Measurements from ENCODE around the gene MRAS. TPM values are rescaled to one million over a fixed set of nuclear protein-coding genes. Genes with fewer than 3 reads are reported as not detected.

MRAS gene
- total and polyA plus RNA-seq, 4 donors = 12.6 to 28.7 (median 22.3) TPM

DNA sequence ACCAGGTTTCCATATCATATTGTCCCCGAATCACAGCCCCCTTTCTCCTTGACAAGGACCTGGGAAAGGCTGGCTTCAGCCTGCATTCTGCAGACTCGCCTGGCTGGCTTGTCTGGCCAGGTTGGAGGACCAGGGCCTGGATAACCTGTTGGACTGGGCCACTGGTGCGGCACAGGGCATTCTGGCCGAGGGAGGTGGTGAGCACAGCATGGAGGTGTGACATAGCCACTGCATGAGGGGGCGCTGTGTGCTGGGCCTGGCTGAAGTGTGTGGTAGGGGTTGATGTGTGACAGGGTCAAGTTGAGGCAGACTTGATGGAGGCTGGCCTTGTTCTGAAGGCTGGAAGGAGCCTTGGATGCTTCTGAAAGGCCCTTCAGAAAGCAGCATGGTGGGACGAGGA, 88.9 kb downstream of the MRAS start:
- Histone ChIP-seq H3K4me3 (no peak overlapping the region), H3K4me1 (ENCODE audit: control insufficient read depth in 5 of 5, insufficient read depth in 5 of 5, low read length in 5 of 5) (peaks cover 0 to 32% (median 21%) of the 10 kb centered on the region in 5 donors)
- DNase-seq = no peak

DNA sequence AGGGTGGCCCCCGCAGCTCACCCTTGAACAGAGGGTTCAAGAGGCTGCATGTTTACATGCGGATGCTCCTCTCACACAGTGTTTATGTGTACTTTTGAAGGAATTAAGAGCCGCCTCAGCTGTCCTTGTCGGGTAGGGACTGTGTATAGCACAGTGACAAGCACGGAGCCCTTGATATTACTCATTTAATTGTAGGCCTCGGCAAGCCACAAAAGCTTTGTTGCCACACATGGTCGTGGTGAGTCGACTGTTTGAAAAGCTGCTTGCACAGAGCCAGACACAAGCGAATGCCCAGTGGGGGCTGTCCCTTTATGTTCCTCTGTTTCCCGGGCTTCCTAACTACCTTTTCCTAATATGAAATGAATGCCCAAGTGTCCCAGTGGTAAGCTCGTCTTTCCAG, 90.5 kb downstream of the MRAS start:
- Histone ChIP-seq H3K4me3 (no peak overlapping the region), H3K27me3 (ENCODE audit: control insufficient read depth in 3 of 3, insufficient read depth in 3 of 3, low read length in 2 of 3) (peaks cover 0 to 24% (median 22%) of the 10 kb centered on the region in 3 donors), H3K27ac (ENCODE audit: low read depth in 1 of 2, low read length in 1 of 2) (no peak overlapping the region), H3K36me3 (ENCODE audit: control insufficient read depth in 4 of 4, insufficient read depth in 4 of 4, low read length in 4 of 4) (no peaks in the 10 kb centered on the region), H3K9me3 (ENCODE audit: control insufficient read depth in 4 of 4, insufficient read depth in 3 of 4, low read length in 3 of 4) (no peaks in the 10 kb centered on the region), H3K9ac (ENCODE audit: insufficient read depth in 1 of 2, low read length in 2 of 2) (no peak overlapping the region), H3K4me1 (ENCODE audit: control insufficient read depth in 5 of 5, insufficient read depth in 5 of 5, low read length in 5 of 5) (peaks cover 0 to 37% (median 20%) of the 10 kb centered on the region in 5 donors)
- DNase-seq (no peak), ATAC-seq (ENCODE audit: insufficient read depth, low FRiP score) (no peak)
- TF ChIP-seq, protein P1, sequence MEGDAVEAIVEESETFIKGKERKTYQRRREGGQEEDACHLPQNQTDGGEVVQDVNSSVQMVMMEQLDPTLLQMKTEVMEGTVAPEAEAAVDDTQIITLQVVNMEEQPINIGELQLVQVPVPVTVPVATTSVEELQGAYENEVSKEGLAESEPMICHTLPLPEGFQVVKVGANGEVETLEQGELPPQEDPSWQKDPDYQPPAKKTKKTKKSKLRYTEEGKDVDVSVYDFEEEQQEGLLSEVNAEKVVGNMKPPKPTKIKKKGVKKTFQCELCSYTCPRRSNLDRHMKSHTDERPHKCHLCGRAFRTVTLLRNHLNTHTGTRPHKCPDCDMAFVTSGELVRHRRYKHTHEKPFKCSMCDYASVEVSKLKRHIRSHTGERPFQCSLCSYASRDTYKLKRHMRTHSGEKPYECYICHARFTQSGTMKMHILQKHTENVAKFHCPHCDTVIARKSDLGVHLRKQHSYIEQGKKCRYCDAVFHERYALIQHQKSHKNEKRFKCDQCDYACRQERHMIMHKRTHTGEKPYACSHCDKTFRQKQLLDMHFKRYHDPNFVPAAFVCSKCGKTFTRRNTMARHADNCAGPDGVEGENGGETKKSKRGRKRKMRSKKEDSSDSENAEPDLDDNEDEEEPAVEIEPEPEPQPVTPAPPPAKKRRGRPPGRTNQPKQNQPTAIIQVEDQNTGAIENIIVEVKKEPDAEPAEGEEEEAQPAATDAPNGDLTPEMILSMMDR (IDR thresholded peaks at IDR 0.05; ENCODE audit: control extremely low read depth, extremely low read depth) = no peak
- 68 to 72% methylated on average over 11 of the region's 11 CpGs for WGBS, 2 donors

More for the DNA sequence above, 88.9 kb downstream of the MRAS start:
- Histone ChIP-seq H3K9me3 (ENCODE audit: control insufficient read depth in 4 of 4, insufficient read depth in 3 of 4, low read length in 3 of 4) (no peaks in the 10 kb centered on the region), H3K36me3 (ENCODE audit: control insufficient read depth in 4 of 4, insufficient read depth in 4 of 4, low read length in 4 of 4) (no peaks in the 10 kb centered on the region), H3K9ac (ENCODE audit: insufficient read depth in 1 of 2, low read length in 2 of 2) (no peak overlapping the region), H3K27ac (ENCODE audit: low read depth in 1 of 2, low read length in 1 of 2) (no peak overlapping the region), H3K27me3 (ENCODE audit: control insufficient read depth in 3 of 3, insufficient read depth in 3 of 3, low read length in 2 of 3) (peaks cover 0 to 35% (median 34%) of the 10 kb centered on the region in 3 donors)
- TF ChIP-seq, protein P1 (IDR thresholded peaks at IDR 0.05; ENCODE audit: control extremely low read depth, extremely low read depth) = no peak
- ATAC-seq (ENCODE audit: insufficient read depth, low FRiP score) = no peak
- WGBS, 2 donors = 93 to 94% methylated on average over 6 of the region's 6 CpGs

DNA sequence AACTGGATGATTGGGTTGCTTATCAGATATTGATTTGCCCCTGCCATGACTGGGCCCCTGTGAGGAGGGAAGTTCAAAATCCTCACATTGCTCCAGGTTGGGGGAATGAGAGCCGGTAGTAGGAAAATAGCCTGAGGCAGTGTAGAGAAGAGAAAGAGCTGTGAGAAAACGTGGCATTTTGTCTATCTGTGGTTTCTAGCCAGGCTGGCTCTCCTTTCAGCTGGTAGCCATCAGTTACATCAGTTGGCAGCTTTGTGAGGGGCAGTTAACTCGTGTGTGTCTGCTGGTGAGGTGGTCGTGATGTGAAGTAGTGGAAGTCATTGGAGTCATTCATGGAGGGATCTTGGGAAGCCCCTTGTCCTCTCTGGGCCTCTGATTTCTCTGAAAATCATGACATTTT, 91.3 kb downstream of the MRAS start:
- Histone ChIP-seq H3K36me3 (ENCODE audit: control insufficient read depth in 4 of 4, insufficient read depth in 4 of 4, low read length in 4 of 4) (no peaks in the 10 kb centered on the region), H3K9me3 (ENCODE audit: control insufficient read depth in 4 of 4, insufficient read depth in 3 of 4, low read length in 3 of 4) (no peaks in the 10 kb centered on the region), H3K9ac (ENCODE audit: insufficient read depth in 1 of 2, low read length in 2 of 2) (no peak overlapping the region), H3K27me3 (ENCODE audit: control insufficient read depth in 3 of 3, insufficient read depth in 3 of 3, low read length in 2 of 3) (peaks cover 0 to 20% (median 19%) of the 10 kb centered on the region in 3 donors), H3K4me3 (no peak overlapping the region), H3K4me1 (ENCODE audit: control insufficient read depth in 5 of 5, insufficient read depth in 5 of 5, low read length in 5 of 5) (peaks cover 0 to 38% (median 13%) of the 10 kb centered on the region in 5 donors), H3K27ac (ENCODE audit: low read depth in 1 of 2, low read length in 1 of 2) (no peak overlapping the region)
- DNase-seq (no peak), ATAC-seq (ENCODE audit: insufficient read depth, low FRiP score) (no peak)
- WGBS, 2 donors = 64 to 73% methylated on average over 4 of the region's 4 CpGs
- TF ChIP-seq, protein P1 (IDR thresholded peaks at IDR 0.05; ENCODE audit: control extremely low read depth, extremely low read depth) = no peak

DNA sequence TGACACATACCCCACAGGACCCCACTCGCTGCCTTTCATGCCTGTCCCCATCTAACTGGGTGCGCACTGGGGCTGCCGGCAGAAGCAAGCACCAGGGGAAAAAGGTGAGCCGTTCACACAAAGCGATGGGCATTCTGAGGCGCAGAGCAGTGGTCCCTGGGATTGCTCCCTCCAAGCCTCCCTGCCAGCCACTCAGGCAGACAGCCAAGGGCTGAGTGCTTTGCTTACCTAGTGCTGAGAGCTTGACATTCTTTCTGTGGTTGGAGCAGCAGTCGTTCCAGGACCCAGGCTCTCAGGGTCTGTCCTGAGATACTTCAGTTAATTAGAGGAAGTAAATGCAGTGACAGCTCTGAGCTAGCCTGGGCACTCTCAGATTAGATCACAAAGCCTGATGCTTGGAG, 91.7 kb downstream of the MRAS start:
- H3K27ac ChIP-seq (ENCODE audit: low read depth in 1 of 2, low read length in 1 of 2) = no peak overlapping the region
- no peaks in the 10 kb centered on the region for H3K36me3 ChIP-seq (ENCODE audit: control insufficient read depth in 4 of 4, insufficient read depth in 4 of 4, low read length in 4 of 4)
- DNase-seq = peak; percentile 72 to 90 (median 84)
- WGBS, 2 donors = 63 to 71% methylated on average over 7 of the region's 7 CpGs
- ATAC-seq (ENCODE audit: insufficient read depth, low FRiP score) = peak; percentile 74
- no peak overlapping the region for H3K9ac ChIP-seq (ENCODE audit: insufficient read depth in 1 of 2, low read length in 2 of 2)
- H3K4me3 ChIP-seq = no peak overlapping the region
- H3K27me3 ChIP-seq (ENCODE audit: control insufficient read depth in 3 of 3, insufficient read depth in 3 of 3, low read length in 2 of 3) = peaks cover 0 to 19% (median 18%) of the 10 kb centered on the region in 3 donors
- TF ChIP-seq, protein P1 (IDR thresholded peaks at IDR 0.05; ENCODE audit: control extremely low read depth, extremely low read depth) = no peak
- H3K4me1 ChIP-seq (ENCODE audit: control insufficient read depth in 5 of 5, insufficient read depth in 5 of 5, low read length in 5 of 5) = peaks cover 0 to 40% (median 8%) of the 10 kb centered on the region in 5 donors
- H3K9me3 ChIP-seq (ENCODE audit: control insufficient read depth in 4 of 4, insufficient read depth in 3 of 4, low read length in 3 of 4) = no peaks in the 10 kb centered on the region
